KMS-11 (cell line): Measurements from ENCODE around the gene ZNF521.

Experiments used
- H2AFZ ChIP-seq: fragments of 200-600 bp; sonication (generic); 2 replicates; pipeline ENCODE4 v1.6.1; 2016; ENCODE audit warnings: antibody characterized with exemption, mixed run types, low read depth
- H3K27ac ChIP-seq: fragments of 200-600 bp; sonication (generic); 2 replicates; pipeline ENCODE4 v1.6.1; 2016; ENCODE audit warnings: mild to moderate bottlenecking, mixed run types
- H3K27me3 ChIP-seq: fragments of 200-600 bp; sonication (generic); 2 replicates; pipeline ENCODE4 v1.6.1; 2017; ENCODE audit warnings: mild to moderate bottlenecking, low read depth, mixed run types, moderate library complexity; ENCODE audit not compliant: insufficient read depth
- H3K36me3 ChIP-seq: fragments of 200-600 bp; sonication (generic); 2 replicates; pipeline ENCODE4 v1.6.1; 2017; ENCODE audit warnings: mild to moderate bottlenecking, mixed run types; ENCODE audit not compliant: insufficient read depth
- H3K4me1 ChIP-seq: fragments of 200-600 bp; sonication (generic); 2 replicates; pipeline ENCODE4 v1.6.1; 2016; ENCODE audit warnings: mild to moderate bottlenecking, low read depth, mixed run types; ENCODE audit not compliant: poor library complexity, severe bottlenecking
- H3K4me2 ChIP-seq: fragments of 200-600 bp; sonication (generic); 2 replicates; pipeline ENCODE4 v1.7.0; 2016; ENCODE audit warnings: mild to moderate bottlenecking, mixed run types
- H3K4me3 ChIP-seq: fragments of 200-600 bp; sonication (generic); IDR thresholded peaks from 2 replicates; pipeline ENCODE4 v1.6.1; 2017; ENCODE audit warnings: low read depth, low read length, mixed read lengths; ENCODE audit not compliant: insufficient read depth
- H3K79me2 ChIP-seq: fragments of 200-600 bp; sonication (generic); 2 replicates; pipeline ENCODE4 v1.6.1; 2016; ENCODE audit warnings: low read depth, mixed run types; ENCODE audit not compliant: insufficient read depth
- H3K9ac ChIP-seq: fragments of 200-600 bp; sonication (generic); 2 replicates; pipeline ENCODE4 v1.6.1; 2016; ENCODE audit warnings: mild to moderate bottlenecking, mixed run types
- H4K20me1 ChIP-seq: fragments of 200-600 bp; sonication (generic); 2 replicates; pipeline ENCODE4 v1.6.1; 2016; ENCODE audit warnings: mild to moderate bottlenecking, mixed run types; ENCODE audit not compliant: insufficient read depth
- CTCF ChIP-seq: fragments of 200-600 bp; sonication (generic); conservative IDR thresholded peaks from 2 replicates; pipeline ENCODE4 v1.6.1; 2017; ENCODE audit warnings: low read depth, mild to moderate bottlenecking, antibody characterized with exemption, low read length, moderate library complexity, mixed read lengths

ZNF521 gene

GRCh38 chr18:25289001-25289631 lies 62.9 kb downstream of the ZNF521 start:
- no peak overlapping the region for H3K27ac ChIP-seq
- TF ChIP-seq CTCF, result no peak
- no peak overlapping the region for H3K4me2 ChIP-seq
- no peaks in the 10 kb centered on the region for H4K20me1 ChIP-seq
- no peak overlapping the region for H3K9ac ChIP-seq
- no peaks in the 10 kb centered on the region for H3K79me2 ChIP-seq
- H3K4me3 ChIP-seq, result no peak overlapping the region
- no peaks in the 10 kb centered on the region for H3K27me3 ChIP-seq
- no peak overlapping the region for H2AFZ ChIP-seq
- no peaks in the 10 kb centered on the region for H3K4me1 ChIP-seq
- no peaks in the 10 kb centered on the region for H3K36me3 ChIP-seq

- Histone ChIP-seq H3K36me3 (no peaks in the 10 kb centered on the region), H2AFZ (no peak overlapping the region), H3K4me2 (no peak overlapping the region), H3K79me2 (no peaks in the 10 kb centered on the region), H3K4me1 (no peaks in the 10 kb centered on the region), H3K27me3 (no peaks in the 10 kb centered on the region), H3K4me3 (no peak overlapping the region), H3K27ac (no peak overlapping the region), H4K20me1 (no peaks in the 10 kb centered on the region), H3K9ac (no peak overlapping the region)
- no peak for TF ChIP-seq CTCF
These were observed 63.5 kb downstream of the ZNF521 start for GRCh38 chr18:25288340-25288938.

- H3K36me3 ChIP-seq, result no peaks in the 10 kb centered on the region
- H3K9ac ChIP-seq, result no peak overlapping the region
- no peak overlapping the region for H3K27ac ChIP-seq
- no peak overlapping the region for H2AFZ ChIP-seq
- H4K20me1 ChIP-seq, result no peaks in the 10 kb centered on the region
- H3K4me3 ChIP-seq, result no peak overlapping the region
- H3K27me3 ChIP-seq, result no peaks in the 10 kb centered on the region
- H3K4me1 ChIP-seq, result no peaks in the 10 kb centered on the region
- H3K79me2 ChIP-seq, result no peaks in the 10 kb centered on the region
- H3K4me2 ChIP-seq, result no peak overlapping the region
- no peak for TF ChIP-seq CTCF
These were observed 64.9 kb downstream of the ZNF521 start for GRCh38 chr18:25287106-25287505.

GRCh38 chr18:25284861-25285550 lies 67.0 kb downstream of the ZNF521 start:
- H3K9ac ChIP-seq, result no peak overlapping the region
- H4K20me1 ChIP-seq, result no peaks in the 10 kb centered on the region
- H3K27me3 ChIP-seq, result no peaks in the 10 kb centered on the region
- no peak overlapping the region for H3K4me3 ChIP-seq
- TF ChIP-seq CTCF, result no peak
- no peaks in the 10 kb centered on the region for H3K36me3 ChIP-seq
- no peak overlapping the region for H3K4me2 ChIP-seq
- H3K4me1 ChIP-seq, result no peaks in the 10 kb centered on the region
- no peaks in the 10 kb centered on the region for H3K79me2 ChIP-seq
- H2AFZ ChIP-seq, result no peak overlapping the region
- no peak overlapping the region for H3K27ac ChIP-seq
